Nephron progenitor cell (in vitro differentiated cells): Measurements from ENCODE around the gene RRP8.

Experiments used
- DNase-seq: peaks from one replicate; pipeline ENCODE4 v3.0.0; 2021
- H3K27ac Mint-ChIP-seq: 2 replicates; pipeline ENCODE4 v1.8.0; 2021; ENCODE audit warnings: mild to moderate bottlenecking, moderate library complexity, mixed read lengths
- H3K27me3 Mint-ChIP-seq: 2 replicates; pipeline ENCODE4 v1.8.0; 2021; ENCODE audit warnings: mild to moderate bottlenecking, low read depth, mixed read lengths; ENCODE audit not compliant: poor library complexity
- H3K36me3 Mint-ChIP-seq: 2 replicates; pipeline ENCODE4 v1.8.0; 2021; ENCODE audit warnings: low read depth, mixed read lengths
- H3K4me1 Mint-ChIP-seq: 2 replicates; pipeline ENCODE4 v1.8.0; 2021; ENCODE audit warnings: mixed read lengths
- H3K4me3 Mint-ChIP-seq: 2 replicates; pipeline ENCODE4 v1.8.0; 2021; ENCODE audit warnings: mild to moderate bottlenecking, moderate library complexity, mixed read lengths
- H3K9me3 Mint-ChIP-seq: 2 replicates; pipeline ENCODE4 v1.8.0; 2021; ENCODE audit warnings: mild to moderate bottlenecking, moderate library complexity, mixed read lengths
- TF ChIP-seq, protein P1 (sequence below): fragments of 200-600 bp; sonication (generic); IDR thresholded peaks from 2 replicates; pipeline ENCODE4 v1.5.0; 2021; ENCODE audit warnings: antibody characterized with exemption

Gene RRP8

DNA sequence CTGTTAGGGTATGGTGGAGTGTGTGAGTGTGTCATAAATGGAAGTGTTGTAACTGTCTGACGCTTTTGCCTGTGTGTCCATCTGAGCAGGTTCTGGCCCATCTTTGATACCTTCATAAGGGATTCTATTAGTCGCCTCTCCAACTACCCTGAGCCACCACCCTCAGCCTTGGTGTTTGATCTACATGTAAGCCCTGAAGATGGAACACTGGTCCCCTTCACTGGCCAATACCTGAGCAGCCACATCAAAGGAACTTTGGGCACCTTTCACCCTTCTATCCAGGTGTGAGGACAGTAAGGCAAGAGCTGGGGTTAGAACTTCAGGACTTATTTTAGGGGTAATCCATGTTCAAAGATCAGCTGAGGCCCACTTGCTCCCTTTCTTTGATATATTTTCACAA is 55.3 kb downstream of the RRP8 start:
- H3K36me3 Mint-ChIP-seq, result no peaks in the 10 kb centered on the region
- no peaks in the 10 kb centered on the region for H3K9me3 Mint-ChIP-seq
- no peak overlapping the region for H3K4me3 Mint-ChIP-seq
- TF ChIP-seq, protein P1, sequence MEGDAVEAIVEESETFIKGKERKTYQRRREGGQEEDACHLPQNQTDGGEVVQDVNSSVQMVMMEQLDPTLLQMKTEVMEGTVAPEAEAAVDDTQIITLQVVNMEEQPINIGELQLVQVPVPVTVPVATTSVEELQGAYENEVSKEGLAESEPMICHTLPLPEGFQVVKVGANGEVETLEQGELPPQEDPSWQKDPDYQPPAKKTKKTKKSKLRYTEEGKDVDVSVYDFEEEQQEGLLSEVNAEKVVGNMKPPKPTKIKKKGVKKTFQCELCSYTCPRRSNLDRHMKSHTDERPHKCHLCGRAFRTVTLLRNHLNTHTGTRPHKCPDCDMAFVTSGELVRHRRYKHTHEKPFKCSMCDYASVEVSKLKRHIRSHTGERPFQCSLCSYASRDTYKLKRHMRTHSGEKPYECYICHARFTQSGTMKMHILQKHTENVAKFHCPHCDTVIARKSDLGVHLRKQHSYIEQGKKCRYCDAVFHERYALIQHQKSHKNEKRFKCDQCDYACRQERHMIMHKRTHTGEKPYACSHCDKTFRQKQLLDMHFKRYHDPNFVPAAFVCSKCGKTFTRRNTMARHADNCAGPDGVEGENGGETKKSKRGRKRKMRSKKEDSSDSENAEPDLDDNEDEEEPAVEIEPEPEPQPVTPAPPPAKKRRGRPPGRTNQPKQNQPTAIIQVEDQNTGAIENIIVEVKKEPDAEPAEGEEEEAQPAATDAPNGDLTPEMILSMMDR, result no peak
- no peaks in the 10 kb centered on the region for H3K4me1 Mint-ChIP-seq
- no peak for DNase-seq
- H3K27me3 Mint-ChIP-seq, result peaks cover 5% of the 10 kb centered on the region
- no peak overlapping the region for H3K27ac Mint-ChIP-seq

DNA sequence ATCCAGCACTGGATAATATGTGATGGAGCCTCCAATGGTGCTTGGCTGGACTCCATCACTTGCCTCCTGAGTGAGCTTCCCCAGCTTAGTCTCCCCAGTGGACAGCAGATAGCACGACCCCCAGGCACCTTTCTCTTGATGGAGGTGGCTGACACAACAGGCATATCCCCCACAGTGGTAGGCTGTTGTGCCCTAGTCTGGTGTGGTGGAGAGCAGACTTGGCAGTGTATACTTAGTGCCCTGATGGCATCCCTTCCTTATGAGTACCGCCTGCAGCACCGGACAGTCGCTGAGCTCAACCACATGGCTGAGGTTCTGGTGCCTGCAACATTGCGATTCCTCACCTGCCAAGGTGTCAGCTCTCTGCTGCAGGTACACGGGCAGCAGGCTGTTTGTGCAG is 56.2 kb downstream of the RRP8 start:
- H3K27me3 Mint-ChIP-seq, result peaks cover 6% of the 10 kb centered on the region
- H3K4me1 Mint-ChIP-seq, result no peaks in the 10 kb centered on the region
- no peak for DNase-seq
- no peaks in the 10 kb centered on the region for H3K36me3 Mint-ChIP-seq
- H3K27ac Mint-ChIP-seq, result no peak overlapping the region
- H3K9me3 Mint-ChIP-seq, result no peaks in the 10 kb centered on the region
- no peak overlapping the region for H3K4me3 Mint-ChIP-seq
- TF ChIP-seq, protein P1, result no peak

DNA sequence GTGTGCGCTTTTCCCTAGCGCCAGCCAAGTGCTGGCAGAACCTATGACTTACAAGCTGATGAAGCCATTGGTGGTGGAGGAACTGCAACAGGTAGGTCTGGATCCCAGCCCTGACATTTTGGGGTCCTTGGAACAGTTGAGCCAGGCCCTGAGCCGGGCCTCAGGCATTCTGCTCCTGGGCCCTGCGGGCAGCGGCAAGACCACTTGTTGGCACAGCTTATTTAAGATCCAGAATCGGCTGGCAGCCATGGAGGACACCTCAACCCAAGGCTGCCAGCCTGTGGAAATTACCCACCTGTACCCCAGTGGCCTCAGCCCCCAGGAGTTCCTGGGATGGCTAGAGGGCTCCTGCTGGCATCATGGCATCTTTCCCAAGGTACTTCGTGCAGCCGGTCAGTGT is 56.7 kb downstream of the RRP8 start:
- no peaks in the 10 kb centered on the region for H3K4me1 Mint-ChIP-seq
- no peak for DNase-seq
- TF ChIP-seq, protein P1, result no peak

DNA sequence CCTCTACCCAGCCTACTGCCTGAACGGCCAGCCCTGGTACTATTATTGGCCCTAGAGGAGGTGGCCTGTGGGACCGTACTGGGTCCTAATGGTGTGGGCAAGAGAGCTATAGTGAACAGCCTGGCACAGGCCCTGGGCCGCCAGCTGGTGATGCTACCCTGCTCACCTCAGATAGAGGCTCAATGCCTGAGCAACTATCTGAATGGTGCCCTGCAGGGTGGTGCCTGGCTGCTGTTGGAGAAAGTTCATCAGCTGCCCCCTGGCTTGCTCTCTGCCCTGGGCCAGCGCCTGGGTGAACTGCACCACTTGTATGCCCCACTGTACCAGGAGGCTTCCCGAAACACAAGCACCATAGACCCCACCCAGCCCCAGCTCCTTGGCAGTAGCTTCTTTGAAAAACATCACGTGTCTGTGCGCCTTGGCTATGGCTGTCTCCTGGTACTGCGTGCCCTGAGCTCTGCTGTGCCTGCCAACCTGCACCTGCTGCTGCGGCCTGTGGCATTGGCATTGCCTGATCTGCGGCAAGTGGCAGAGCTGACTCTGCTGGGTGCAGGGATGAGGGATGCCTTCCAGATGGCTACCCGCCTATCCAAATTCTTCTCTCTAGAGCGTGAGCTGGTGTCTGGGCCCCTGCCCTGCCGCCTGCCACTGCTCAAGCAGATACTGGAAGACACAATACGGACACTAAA is 57.4 kb downstream of the RRP8 start:
- Mint-ChIP-seq H3K9me3 (no peaks in the 10 kb centered on the region), H3K4me3 (no peak overlapping the region), H3K27me3 (peaks cover 4% of the 10 kb centered on the region), H3K4me1 (no peaks in the 10 kb centered on the region), H3K36me3 (no peaks in the 10 kb centered on the region), H3K27ac (no peak overlapping the region)
- TF ChIP-seq, protein P1, result no peak
- no peak for DNase-seq

More for the DNA sequence above, 56.7 kb downstream of the RRP8 start:
- Mint-ChIP-seq H3K36me3 (no peaks in the 10 kb centered on the region), H3K4me3 (no peak overlapping the region), H3K27ac (no peak overlapping the region), H3K9me3 (no peaks in the 10 kb centered on the region), H3K27me3 (peaks cover 9% of the 10 kb centered on the region)
